Transverse colon (tissue), 4 donors: ENCODE data around the gene PLD6. TPM values are rescaled to one million over a fixed set of nuclear protein-coding genes. Genes with fewer than 3 reads are reported as not detected.
A peak's percentile ranks its signal among the peaks of the same experiment; 100 is the strongest.

Source experiments
- DNase-seq: peaks from one replicate; pipeline ENCODE4 v3.0.0-alpha.2; 2019
- H3K27ac ChIP-seq, 4 donors: fragments of 200-600 bp; sonication (generic); 2 replicates each; pipeline ENCODE4 v1.5.1; 2016 to 2018; ENCODE audit warnings: inconsistent platforms in 4 of 4
- H3K27me3 ChIP-seq: fragments of 200-600 bp; sonication (generic); 2 replicates; pipeline ENCODE4 v1.5.1; 2017; ENCODE audit warnings: inconsistent platforms
- H3K36me3 ChIP-seq, 4 donors: fragments of 200-600 bp; sonication (generic); 2 replicates each; pipeline ENCODE4 v1.5.1; 2017 to 2019; ENCODE audit warnings: inconsistent platforms in 4 of 4
- H3K4me1 ChIP-seq, 4 donors: fragments of 200-600 bp; sonication (generic); 2 replicates each; pipeline ENCODE4 v1.5.1; 2017 to 2020; ENCODE audit warnings: inconsistent platforms in 4 of 4
- H3K4me3 ChIP-seq, 4 donors: fragments of 200-600 bp; sonication (generic); 1 replicate in 1 of 4; 2 replicates in 3 of 4; pipeline versions ENCODE4 v1.5.1 to v1.6.1; 2017 to 2019; ENCODE audit warnings: inconsistent platforms in 4 of 4
- H3K9me3 ChIP-seq, 2 donors: fragments of 200-600 bp; sonication (generic); 2 replicates each; pipeline ENCODE4 v1.5.1; 2017 to 2019; ENCODE audit warnings: inconsistent platforms in 2 of 2
- EP300 ChIP-seq: sonication (generic); formaldehyde crosslinking; IDR thresholded peaks from one replicate; pipeline ENCODE4 v1.6.1; 2017; ENCODE audit warnings: antibody characterized with exemption, low read depth
- POLR2A ChIP-seq: fragments of 450-650 bp; IDR thresholded peaks from one replicate; pipeline ENCODE4 v1.6.1; 2016; ENCODE audit warnings: antibody characterized with exemption, mild to moderate bottlenecking, moderate library complexity
- POLR2AphosphoS5 ChIP-seq, 3 donors: sonication (generic); formaldehyde crosslinking; IDR thresholded peaks; one replicate each; pipeline ENCODE4 v1.6.1; 2016; ENCODE audit warnings: antibody characterized with exemption in 3 of 3
- WGBS, 2 donors: methylation state at CpG; one replicate each; pipeline ENCODE4 v1.1.5; 2018; ENCODE audit warnings: low coverage in 1 of 2; 5-methylcytosine and 5-hydroxymethylcytosine counted together
- in situ Hi-C, 4 donors: fragments of 200-750 bp; cut with MboI; loops; one replicate each; pipeline versions ENCODE4 v1.15.0 to v1.15.1; 2017; ENCODE audit warnings: low sequenced_read_pairs in 3 of 4, low pct_ligation_motif_present in 1 of 4, low pct_unique_long_range_greater_than_20kb in 1 of 4
- intact Hi-C: fragments of 100-400 bp; cut with DNase I; formaldehyde crosslinking; loops from one replicate; pipeline ENCODE4 v1.15.1; 2023; ENCODE audit warnings: low total_unique reads
- total RNA-seq, 4 donors: library from RNA; depleted of rRNA; stranded (reverse); fragments of >200 nt; gene quantifications; one replicate each; pipeline ENCODE4 v1.1.0, GENCODE V29; 2016
- TF ChIP-seq, protein P1 (sequence below), 5 experiments: fragments of 200-600 bp in 3 of 5; fragments of 450-650 bp in 2 of 5; sonication (generic) in 3 of 5; IDR thresholded peaks; 1 replicate in 2 of 5; 2 replicates in 3 of 5; pipeline ENCODE4 v1.5.1; 2016 to 2017; ENCODE audit warnings: antibody characterized with exemption in 5 of 5, inconsistent platforms in 3 of 5, mild to moderate bottlenecking in 2 of 5, moderate library complexity in 1 of 5

Gene PLD6
- total RNA-seq, 4 donors from 2014 or later: 0.75 to 3.2 (median 1.4) TPM; not detected in 1

- in situ Hi-C loops: no loop called here
Measured at GRCh38 chr17:17241656-17242055, 35.5 kb upstream of the PLD6 start.

DNA sequence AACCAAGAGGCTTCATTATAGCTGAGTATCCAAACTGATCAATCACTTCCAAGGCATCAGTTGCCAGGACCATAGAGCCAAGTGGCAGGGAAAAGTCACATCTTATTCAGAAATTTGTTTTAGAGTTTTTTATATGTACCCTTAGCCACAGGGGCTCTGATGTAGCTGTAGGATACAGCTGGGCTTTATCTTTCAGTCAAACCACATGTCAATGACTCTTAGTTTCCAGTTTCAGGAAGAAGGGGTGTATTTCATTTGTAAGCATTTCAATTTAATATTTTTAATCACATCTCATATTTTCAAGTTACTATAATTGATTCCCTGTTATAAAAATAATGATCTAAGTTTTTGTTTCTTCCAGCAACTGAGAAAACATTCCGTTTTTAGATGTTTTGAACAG, 33.7 kb upstream of the PLD6 start:
- TF ChIP-seq, protein P1, sequence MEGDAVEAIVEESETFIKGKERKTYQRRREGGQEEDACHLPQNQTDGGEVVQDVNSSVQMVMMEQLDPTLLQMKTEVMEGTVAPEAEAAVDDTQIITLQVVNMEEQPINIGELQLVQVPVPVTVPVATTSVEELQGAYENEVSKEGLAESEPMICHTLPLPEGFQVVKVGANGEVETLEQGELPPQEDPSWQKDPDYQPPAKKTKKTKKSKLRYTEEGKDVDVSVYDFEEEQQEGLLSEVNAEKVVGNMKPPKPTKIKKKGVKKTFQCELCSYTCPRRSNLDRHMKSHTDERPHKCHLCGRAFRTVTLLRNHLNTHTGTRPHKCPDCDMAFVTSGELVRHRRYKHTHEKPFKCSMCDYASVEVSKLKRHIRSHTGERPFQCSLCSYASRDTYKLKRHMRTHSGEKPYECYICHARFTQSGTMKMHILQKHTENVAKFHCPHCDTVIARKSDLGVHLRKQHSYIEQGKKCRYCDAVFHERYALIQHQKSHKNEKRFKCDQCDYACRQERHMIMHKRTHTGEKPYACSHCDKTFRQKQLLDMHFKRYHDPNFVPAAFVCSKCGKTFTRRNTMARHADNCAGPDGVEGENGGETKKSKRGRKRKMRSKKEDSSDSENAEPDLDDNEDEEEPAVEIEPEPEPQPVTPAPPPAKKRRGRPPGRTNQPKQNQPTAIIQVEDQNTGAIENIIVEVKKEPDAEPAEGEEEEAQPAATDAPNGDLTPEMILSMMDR (IDR thresholded peaks at IDR 0.05): no peak
- TF ChIP-seq POLR2A (no peak), POLR2AphosphoS5 (IDR thresholded peaks at IDR 0.05) (no peak), EP300 (no peak)
- Histone ChIP-seq H3K27me3 (no peaks in the 10 kb centered on the region), H3K4me3 (no peak overlapping the region), H3K27ac (no peak overlapping the region), H3K4me1 (peaks cover 10 to 23% (median 16%) of the 10 kb centered on the region in 4 donors), H3K36me3 (no peaks in the 10 kb centered on the region), H3K9me3 (no peaks in the 10 kb centered on the region)
- DNase-seq: no peak
- in situ Hi-C loops: no loop called here
- 63 to 87% methylated on average over 1 of the region's 1 CpG for WGBS, 2 donors
- intact Hi-C loops: loop anchor here (10.0 kb wide), 1 partner anchor 95 kb away; no protein-coding TSS in a partner anchor

More at GRCh38 chr17:17241656-17242055, 35.5 kb upstream of the PLD6 start:
- Histone ChIP-seq H3K4me3 (no peak overlapping the region), H3K27ac (no peak overlapping the region), H3K36me3 (peaks cover 0 to 13% (median 6%) of the 10 kb centered on the region in 4 donors), H3K9me3 (no peaks in the 10 kb centered on the region), H3K27me3 (no peaks in the 10 kb centered on the region), H3K4me1 (peaks cover 0 to 10% (median 6%) of the 10 kb centered on the region in 4 donors)
- TF ChIP-seq, protein P1 (IDR thresholded peaks at IDR 0.05): no peak
- TF ChIP-seq EP300 (no peak), POLR2AphosphoS5 (IDR thresholded peaks at IDR 0.05) (no peak), POLR2A (no peak)
- intact Hi-C loops: no loop called here
- no peak for DNase-seq
- 81 to 83% methylated on average over 8 to 10 of the region's 10 CpGs for WGBS, 2 donors

DNA sequence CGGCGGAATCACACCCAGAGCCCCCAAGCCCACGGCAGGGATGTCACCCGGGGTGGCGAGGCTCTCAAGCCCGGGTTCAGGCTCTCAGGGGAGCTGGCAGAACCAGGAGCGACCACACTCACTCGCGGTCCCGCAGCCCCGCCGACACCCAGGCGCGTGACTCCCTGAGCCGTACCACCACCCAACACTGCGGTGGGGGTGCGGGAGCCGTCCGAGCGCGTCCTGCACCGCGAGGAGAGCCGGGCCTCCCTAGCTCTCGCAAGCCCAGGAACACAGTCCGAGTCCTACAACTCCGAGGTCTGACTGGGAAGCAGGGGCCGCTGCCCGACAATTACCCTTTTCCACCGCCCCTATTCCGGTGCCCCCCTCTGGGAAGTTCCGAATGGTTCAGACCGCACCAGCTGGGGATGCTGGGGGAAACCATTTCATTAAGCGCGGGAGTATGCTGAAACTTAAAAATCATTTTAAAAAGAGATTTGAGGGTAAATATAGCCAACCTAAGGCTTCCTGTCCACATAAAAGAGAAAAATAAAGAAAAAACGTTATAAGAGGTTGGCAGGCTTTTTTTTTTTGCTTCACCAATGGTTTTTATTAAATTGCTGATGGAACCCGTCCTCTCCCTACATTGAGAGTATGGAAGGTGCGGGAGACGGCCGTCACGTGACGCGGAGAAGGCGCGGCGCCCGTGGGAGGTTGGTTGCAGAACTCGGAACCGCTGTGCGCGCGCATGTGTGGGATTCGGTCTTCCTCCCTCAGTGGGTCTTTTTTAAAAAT, 31.1 kb upstream of the PLD6 start, which contains the start of gene FLCN:
TSS of gene FLCN (minus strand) at position 143 of the 774 bp plus-strand sequence. CDS start 9,031 bp downstream, outside the sequence.
- Histone ChIP-seq H3K9me3 (no peaks in the 10 kb centered on the region), H3K36me3 (peaks cover 0 to 7% (median 0%) of the 10 kb centered on the region in 4 donors), H3K27ac (peak within 1 kb of the TSS; percentile 88 to 96 (median 90)), H3K4me1 (peaks cover 10 to 41% (median 16%) of the 10 kb centered on the region in 4 donors), H3K4me3 (peak within 1 kb of the TSS; percentile 76 to 97 (median 89)), H3K27me3 (no peaks in the 10 kb centered on the region)
- intact Hi-C loops: loop anchor here (10.0 kb wide), 1 partner anchor 92 kb away; no protein-coding TSS in a partner anchor
- WGBS, 2 donors: 0 to 1% methylated on average over 23 to 47 of the region's 53 CpGs
- in situ Hi-C loops: no loop called here
- peak; percentile 86 to 92 (median 90) for TF ChIP-seq POLR2AphosphoS5 (IDR thresholded peaks at IDR 0.05)
- TF ChIP-seq, protein P1 (IDR thresholded peaks at IDR 0.05): peak in 1 of 5 experiments; percentile 35
- no peak for TF ChIP-seq EP300
- peak; percentile 76 for TF ChIP-seq POLR2A
- peak; percentile 92 for DNase-seq

DNA sequence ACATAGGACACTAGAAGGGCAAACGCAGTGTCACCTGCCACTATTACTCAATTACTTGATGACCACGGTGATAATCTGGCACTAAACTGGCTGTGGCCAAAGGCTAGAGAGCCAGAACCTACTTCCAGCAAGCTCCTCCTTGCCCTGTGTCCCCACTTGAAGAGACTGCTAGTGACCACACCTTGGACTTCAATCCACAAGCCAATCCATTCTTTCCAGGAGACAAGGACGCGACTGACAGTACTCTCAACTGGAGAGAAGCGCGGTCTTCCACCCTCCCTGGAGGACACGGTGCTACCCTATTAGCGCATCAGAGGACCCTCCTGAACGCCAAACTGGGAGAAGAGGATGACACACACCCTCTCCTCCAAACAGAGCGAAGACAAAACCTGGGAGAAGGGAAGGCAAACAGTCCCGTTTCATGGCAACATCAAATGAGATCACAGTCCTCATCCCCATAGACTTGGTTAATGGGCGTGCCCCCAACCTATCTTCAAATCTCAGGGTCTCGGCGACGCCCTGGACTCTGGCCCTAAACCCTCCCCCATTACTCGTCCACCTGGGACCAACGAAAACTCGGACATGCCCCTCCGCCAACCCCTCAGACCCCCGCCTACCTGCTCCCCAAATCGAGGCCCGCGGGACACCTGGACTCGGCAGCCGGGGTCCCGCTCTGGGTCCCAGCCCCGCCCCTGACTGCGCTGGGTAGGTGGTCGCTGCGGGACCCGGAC, 30.3 kb upstream of the PLD6 start:
- in situ Hi-C loops: no loop called here

More for the DNA sequence above, 30.3 kb upstream of the PLD6 start:
- 1% methylated on average over 23 of the region's 31 CpGs; no CpG with 5 or more reads in 1 of the 2 donors for WGBS, 2 donors
- peaks cover 0 to 13% (median 2%) of the 10 kb centered on the region in 4 donors for H3K36me3 ChIP-seq
- peak; percentile 48 for TF ChIP-seq POLR2A
- TF ChIP-seq, protein P1 (IDR thresholded peaks at IDR 0.05): no peak
- TF ChIP-seq POLR2AphosphoS5 (IDR thresholded peaks at IDR 0.05): peak in 2 of 3 donors; percentile 79 to 83
- TF ChIP-seq EP300: no peak
- peaks cover 10 to 46% (median 16%) of the 10 kb centered on the region in 4 donors for H3K4me1 ChIP-seq
- no peaks in the 10 kb centered on the region for H3K9me3 ChIP-seq
- DNase-seq: peak; percentile 34
- peak overlapping the region; percentile 76 to 97 (median 89) for H3K4me3 ChIP-seq
- intact Hi-C loops: loop anchor here (10.0 kb wide), 1 partner anchor 92 kb away; no protein-coding TSS in a partner anchor
- H3K27ac ChIP-seq: peak overlapping the region; percentile 88 to 96 (median 90)
- no peaks in the 10 kb centered on the region for H3K27me3 ChIP-seq
